H1 (cell line): ENCODE results near the gene OTUB1. TPM values are rescaled to one million over a fixed set of nuclear protein-coding genes. Genes with fewer than 3 reads are reported as not detected.

Experiments
- ZNF274 ChIP-seq: IDR thresholded peaks from 2 replicates; pipeline ENCODE4 v1.7.0; 2012; ENCODE audit warnings: low read length, borderline replicate concordance; ENCODE audit errors: extremely low read depth
- polyA plus RNA-seq, 7 experiments: library from polyadenylated mRNA; depleted of rRNA in 3 of 7; stranded (reverse) in 5 of 7; unstranded in 2 of 7; fragments of >200 nt in 5 of 7; fragments of 200-250 nt in 2 of 7; gene quantifications; 1 replicate in 5 of 7; 2 replicates in 1 of 7; 4 replicates in 1 of 7; pipeline versions ENCODE4 v1.2.1 to v1.2.3, GENCODE V29; 2011 to 2013; ENCODE audit warnings: missing spikeins in 2 of 7, mixed read lengths in 2 of 7
- total RNA-seq: library from RNA; stranded (reverse); fragmentation: NEBNext Ultra II Directional; extraction: Animal tissue kit (Norgen Biotek cat#: 25700); gene quantifications from 2 replicates; pipeline ENCODE4 v1.2.1, GENCODE V29; 2021
- TF ChIP-seq, protein P1 (sequence below): IDR thresholded peaks from 2 replicates; pipeline ENCODE4 v1.6.1; 2011; ENCODE audit warnings: low read depth, mild to moderate bottlenecking, low read length; ENCODE audit not compliant: insufficient read depth

OTUB1 gene
- total and polyA plus RNA-seq, 2 of the 8 experiments (the other 6 are each of a cell fraction or from before 2014, with no cell fraction given), result 110 to 274 TPM

DNA sequence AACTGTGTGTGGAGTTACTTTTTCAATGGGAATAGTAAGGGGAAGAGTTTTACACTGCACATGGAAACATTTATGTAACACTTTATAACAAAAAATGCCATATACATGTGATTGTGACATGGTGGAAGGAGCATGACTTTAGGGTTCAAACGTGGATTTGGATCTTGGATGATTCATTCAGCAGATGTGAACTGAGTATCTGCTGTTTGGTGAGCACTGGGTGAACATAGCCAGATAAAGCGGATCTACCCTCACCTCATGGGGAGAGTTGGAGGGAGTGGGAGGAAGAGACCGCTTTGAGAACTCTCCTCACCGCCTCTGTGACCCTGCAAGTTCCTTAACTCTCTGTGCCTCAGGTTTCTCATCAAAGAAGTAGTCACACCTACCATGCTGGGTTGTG is 44.3 kb upstream of the OTUB1 start (continued):
- TF ChIP-seq, protein P1, sequence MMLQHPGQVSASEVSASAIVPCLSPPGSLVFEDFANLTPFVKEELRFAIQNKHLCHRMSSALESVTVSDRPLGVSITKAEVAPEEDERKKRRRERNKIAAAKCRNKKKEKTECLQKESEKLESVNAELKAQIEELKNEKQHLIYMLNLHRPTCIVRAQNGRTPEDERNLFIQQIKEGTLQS, result no peak
- TF ChIP-seq ZNF274, result no peak
- TF ChIP-seq, all 59 proteins: peak for 0
